ENCODE measurements around the gene NOL12. TPM values are rescaled to one million over a fixed set of nuclear protein-coding genes. Genes with fewer than 3 reads are reported as not detected.

The NOL12 gene
- total RNA-seq, 4 donors from 2014 or later: 9.1 to 18.4 (median 14.5) TPM

DNA sequence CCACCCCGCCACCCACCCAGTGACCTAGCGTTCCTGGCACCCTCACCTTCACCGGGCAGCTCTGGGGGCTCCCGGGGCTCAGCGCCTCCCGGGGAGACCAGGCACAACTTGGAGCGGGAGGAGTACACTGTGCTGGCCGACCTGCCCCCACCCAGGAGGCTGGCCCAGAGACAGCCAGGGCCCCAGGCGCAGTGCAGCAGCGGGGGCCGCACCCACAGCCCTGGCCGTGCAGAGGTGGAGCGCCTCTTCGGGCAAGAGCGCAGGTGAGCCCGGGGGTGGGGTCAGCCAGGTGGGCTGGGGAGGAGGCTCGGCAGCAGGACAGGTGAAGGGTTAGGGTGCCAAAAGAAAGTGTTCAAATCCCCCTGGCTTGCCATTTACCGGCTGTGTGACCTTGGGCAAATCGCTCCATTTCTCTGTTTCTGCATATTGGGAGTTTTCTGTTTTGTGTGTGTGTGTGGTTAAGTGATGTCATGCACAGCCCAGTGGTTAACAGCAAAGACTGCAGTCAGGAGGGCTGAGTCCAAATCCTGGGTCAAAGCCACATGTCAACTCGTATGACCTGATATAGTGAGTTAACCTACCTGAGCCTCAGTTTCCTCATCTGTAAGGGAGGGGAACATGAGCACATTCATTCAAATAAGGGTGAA, 40.2 kb downstream of the NOL12 start:
- no peaks in the 10 kb centered on the region for H3K27me3 ChIP-seq
- no peak overlapping the region for H3K4me3 ChIP-seq
- no peak overlapping the region for H3K27ac ChIP-seq (replicated peaks in 1 of 4)
- no peak for TF ChIP-seq EP300 (IDR thresholded peaks at IDR 0.05)
- 78% methylated on average over 6 of the region's 20 CpGs for WGBS
- H3K36me3 ChIP-seq: no peaks in the 10 kb centered on the region
- intact Hi-C loops (cut with DNase I): no loop called here
- H3K9me3 ChIP-seq: no peaks in the 10 kb centered on the region
- H3K4me1 ChIP-seq: peaks cover 3 to 11% (median 7%) of the 10 kb centered on the region in 4 donors
- DNase-seq (ENCODE audit: extremely low spot score): no peak

DNA sequence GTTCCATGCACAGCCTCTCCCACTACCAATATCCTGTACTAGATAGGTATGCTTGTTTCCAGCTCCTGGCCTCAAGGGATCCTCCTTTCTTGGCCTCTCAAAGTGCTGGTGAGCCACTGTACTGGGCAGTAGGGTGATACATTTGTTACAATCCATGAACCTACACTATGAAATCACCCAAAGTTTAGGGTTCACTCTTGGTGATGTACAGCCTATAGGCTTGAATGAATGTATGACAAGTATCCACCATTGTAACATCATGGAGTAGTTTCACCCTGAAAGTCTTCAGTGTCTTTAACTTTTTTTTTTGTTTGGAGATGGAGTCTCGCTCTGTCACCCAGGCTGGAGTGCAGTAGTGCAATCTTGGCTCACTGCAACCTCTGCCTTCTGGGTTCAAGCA, 42.5 kb downstream of the NOL12 start:
- Histone ChIP-seq H3K9me3 (no peaks in the 10 kb centered on the region), H3K4me1 (peaks cover 3 to 11% (median 7%) of the 10 kb centered on the region in 4 donors), H3K27ac (replicated peaks in 1 of 4) (peak overlapping the region in 3 of 4 donors; percentile 45 to 57 (median 49)), H3K36me3 (no peaks in the 10 kb centered on the region), H3K4me3 (no peak overlapping the region), H3K27me3 (no peaks in the 10 kb centered on the region)
- intact Hi-C loops (cut with DNase I): no loop called here
- DNase-seq (ENCODE audit: extremely low spot score): no peak
- TF ChIP-seq EP300 (IDR thresholded peaks at IDR 0.05) (no peak), POLR2A (IDR thresholded peaks at IDR 0.05; ENCODE audit: low read depth) (no peak), POLR2AphosphoS5 (IDR thresholded peaks at IDR 0.05) (no peak)
- TF ChIP-seq, protein P1, sequence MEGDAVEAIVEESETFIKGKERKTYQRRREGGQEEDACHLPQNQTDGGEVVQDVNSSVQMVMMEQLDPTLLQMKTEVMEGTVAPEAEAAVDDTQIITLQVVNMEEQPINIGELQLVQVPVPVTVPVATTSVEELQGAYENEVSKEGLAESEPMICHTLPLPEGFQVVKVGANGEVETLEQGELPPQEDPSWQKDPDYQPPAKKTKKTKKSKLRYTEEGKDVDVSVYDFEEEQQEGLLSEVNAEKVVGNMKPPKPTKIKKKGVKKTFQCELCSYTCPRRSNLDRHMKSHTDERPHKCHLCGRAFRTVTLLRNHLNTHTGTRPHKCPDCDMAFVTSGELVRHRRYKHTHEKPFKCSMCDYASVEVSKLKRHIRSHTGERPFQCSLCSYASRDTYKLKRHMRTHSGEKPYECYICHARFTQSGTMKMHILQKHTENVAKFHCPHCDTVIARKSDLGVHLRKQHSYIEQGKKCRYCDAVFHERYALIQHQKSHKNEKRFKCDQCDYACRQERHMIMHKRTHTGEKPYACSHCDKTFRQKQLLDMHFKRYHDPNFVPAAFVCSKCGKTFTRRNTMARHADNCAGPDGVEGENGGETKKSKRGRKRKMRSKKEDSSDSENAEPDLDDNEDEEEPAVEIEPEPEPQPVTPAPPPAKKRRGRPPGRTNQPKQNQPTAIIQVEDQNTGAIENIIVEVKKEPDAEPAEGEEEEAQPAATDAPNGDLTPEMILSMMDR (IDR thresholded peaks at IDR 0.05): no peak
- WGBS: 100% methylated on average over 1 of the region's 1 CpG

DNA sequence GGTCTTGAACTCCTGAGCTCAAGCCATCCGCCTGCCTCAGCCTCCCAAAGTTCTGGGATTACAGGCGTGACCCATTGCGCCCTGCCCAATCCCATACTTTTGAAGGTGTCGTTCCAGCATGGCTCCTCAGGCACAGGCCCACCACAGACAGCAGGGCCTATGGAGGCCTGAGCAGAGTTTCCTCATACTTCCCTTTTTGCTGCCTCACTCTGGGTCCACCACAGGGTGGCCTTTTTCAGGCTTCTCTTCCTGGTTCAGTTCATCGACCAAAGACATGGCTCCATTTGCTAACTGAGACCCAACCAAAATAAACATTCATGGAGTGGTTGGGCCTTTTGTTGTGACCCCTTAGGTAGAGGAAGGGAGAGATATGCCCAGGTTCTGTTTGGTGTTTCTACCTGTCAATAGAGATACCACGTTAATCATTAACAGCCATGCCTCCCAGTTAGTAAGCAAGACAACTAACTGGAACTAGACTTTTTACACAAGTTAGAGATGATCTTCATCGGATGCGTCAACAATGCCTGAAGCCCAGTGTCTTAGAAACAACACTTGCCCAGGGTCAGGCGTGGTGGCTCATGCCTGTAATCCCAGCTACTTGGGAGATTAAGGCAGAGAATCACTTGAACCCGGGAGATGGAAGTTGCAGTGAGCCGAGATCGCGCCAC, 45.8 kb downstream of the NOL12 start:
- no peaks in the 10 kb centered on the region for H3K27me3 ChIP-seq
- no peak for DNase-seq (ENCODE audit: extremely low spot score)
- 87% methylated on average over 13 of the region's 13 CpGs for WGBS
- no peak overlapping the region for H3K4me3 ChIP-seq
- TF ChIP-seq EP300 (IDR thresholded peaks at IDR 0.05): no peak
- TF ChIP-seq, protein P1 (IDR thresholded peaks at IDR 0.05): peak in 1 of 3 experiments; percentile 14
- peaks cover 3 to 25% (median 17%) of the 10 kb centered on the region in 4 donors for H3K4me1 ChIP-seq
- H3K36me3 ChIP-seq: no peaks in the 10 kb centered on the region
- intact Hi-C loops (cut with DNase I): no loop called here
- H3K9me3 ChIP-seq: no peaks in the 10 kb centered on the region
- no peak overlapping the region for H3K27ac ChIP-seq (replicated peaks in 1 of 4)

DNA sequence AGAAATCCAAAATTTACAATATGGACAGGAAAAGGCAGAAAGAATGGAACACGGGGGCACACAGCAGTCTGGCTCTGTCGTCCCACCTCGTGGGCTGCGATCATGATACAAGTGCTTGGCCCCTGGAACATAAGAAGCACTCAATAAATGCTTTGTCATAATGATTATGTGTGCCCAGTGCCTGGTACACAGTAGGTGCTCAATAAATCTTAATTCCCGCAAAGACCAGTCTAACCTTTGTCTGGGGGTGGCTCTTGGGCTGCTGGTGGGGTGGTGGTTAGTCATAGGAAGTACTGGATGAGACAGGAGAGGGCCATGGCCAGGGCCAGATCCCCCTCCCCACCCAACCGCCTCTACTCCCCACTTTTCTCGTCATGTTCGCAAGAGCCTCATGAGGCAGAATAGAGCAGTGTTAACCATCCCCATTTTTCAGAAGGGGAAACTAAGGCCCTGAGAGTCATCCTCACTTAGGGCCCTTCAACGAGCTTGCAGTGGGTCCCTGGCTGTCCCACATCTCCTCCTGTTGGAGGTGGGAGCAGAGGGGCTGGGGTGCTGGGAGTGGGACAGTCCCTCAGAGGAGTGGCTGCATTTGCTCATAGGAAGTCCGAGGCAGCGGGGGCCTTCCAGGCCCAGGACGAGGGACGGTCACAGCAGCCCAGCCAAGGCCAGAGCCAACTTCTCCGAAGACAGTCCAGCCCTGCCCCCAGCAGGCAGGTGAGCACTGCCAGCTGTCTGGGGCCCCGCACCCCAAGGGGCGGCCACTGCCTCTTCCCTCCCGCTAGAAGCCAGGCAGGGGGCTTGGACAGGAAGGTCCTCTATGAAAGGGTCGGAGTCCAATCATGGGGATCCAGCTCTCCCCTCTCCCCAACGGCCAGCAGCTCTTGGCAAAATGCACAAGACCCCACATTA, 46.8 kb downstream of the NOL12 start:
- Histone ChIP-seq H3K27me3 (no peaks in the 10 kb centered on the region), H3K9me3 (no peaks in the 10 kb centered on the region), H3K4me1 (peaks cover 3 to 21% (median 13%) of the 10 kb centered on the region in 4 donors), H3K36me3 (no peaks in the 10 kb centered on the region), H3K27ac (replicated peaks in 1 of 4) (peak overlapping the region in 1 of 4 donors; percentile 15), H3K4me3 (no peak overlapping the region)
- no peak for DNase-seq (ENCODE audit: extremely low spot score)
- intact Hi-C loops (cut with DNase I): no loop called here
- WGBS: 82% methylated on average over 16 of the region's 19 CpGs
- TF ChIP-seq POLR2AphosphoS5 (IDR thresholded peaks at IDR 0.05) (no peak), EP300 (IDR thresholded peaks at IDR 0.05) (no peak), POLR2A (IDR thresholded peaks at IDR 0.05; ENCODE audit: low read depth) (no peak)
- TF ChIP-seq, protein P1 (IDR thresholded peaks at IDR 0.05): no peak

Data from esophagus muscularis mucosa (tissue), 4 donors.